ENCODE data around the gene ITFG1.
"Not testable (repeated sequence)": the region's sequence is repeated elsewhere in the genome, so short reads cannot be mapped to it uniquely, and the experiment has no call there.

- not testable (repeated sequence) for TF ChIP-seq CTCF, POLR2A (IDR thresholded peaks at IDR 0.05)
Observed at GRCh38 chr16:47203433-47203832, 257.4 kb downstream of the ITFG1 start.
